OCI-M1 (cell line): ENCODE measurements around the gene FICD.
A peak's percentile ranks its signal among the peaks of the same experiment; 100 is the strongest.

Experiments used
- DNase-seq: peaks from one replicate; lab custom pipeline; 2025; lab: John Stamatoyannopoulos, UW

FICD gene

GRCh38 chr12:108502922-108503321 is 12.2 kb upstream of the FICD start:
- no peak for DNase-seq

GRCh38 chr12:108505129-108505528 is 9.9 kb upstream of the FICD start:
- DNase-seq = no peak

GRCh38 chr12:108507971-108508642 is 7.0 kb upstream of the FICD start:
- DNase-seq = no peak

GRCh38 chr12:108509806-108510205 is 5.3 kb upstream of the FICD start:
- DNase-seq = no peak

GRCh38 chr12:108510836-108511235 is 4.2 kb upstream of the FICD start:
- DNase-seq = no peak

- DNase-seq = peak; percentile 80
Measured at GRCh38 chr12:108511633-108512540, 3.2 kb upstream of the FICD start.

GRCh38 chr12:108514468-108514972 is 557 bp upstream of the FICD start:
- no peak for DNase-seq

GRCh38 chr12:108515916-108516315 is 839 bp downstream of the FICD start:
- DNase-seq = peak; percentile 37

GRCh38 chr12:108516511-108517275 is 1.6 kb downstream of the FICD start:
- DNase-seq = peak; percentile 49

GRCh38 chr12:108517288-108518100 is 2.4 kb downstream of the FICD start:
- DNase-seq = peak; percentile 5

GRCh38 chr12:108518101-108518715 is 3.1 kb downstream of the FICD start:
- DNase-seq = no peak

GRCh38 chr12:108518716-108519496 is 3.8 kb downstream of the FICD start:
- DNase-seq = no peak

- peak; percentile 22 for DNase-seq
Measured at GRCh38 chr12:108519558-108519957, 4.5 kb downstream of the FICD start.

- no peak for DNase-seq
Measured at GRCh38 chr12:108523365-108523764, 8.3 kb downstream of the FICD start.

- DNase-seq = no peak
Measured at GRCh38 chr12:108525681-108526080, 10.6 kb downstream of the FICD start.

GRCh38 chr12:108526482-108527165 is 11.5 kb downstream of the FICD start:
- no peak for DNase-seq

GRCh38 chr12:108527166-108527496 is 12.1 kb downstream of the FICD start:
- DNase-seq = no peak

GRCh38 chr12:108530161-108530560 is 15.1 kb downstream of the FICD start:
- DNase-seq = no peak

GRCh38 chr12:108531929-108532848 is 17.1 kb downstream of the FICD start:
- no peak for DNase-seq
